Measurements from ENCODE around the gene ZNF814. TPM values are rescaled to one million over a fixed set of nuclear protein-coding genes. Genes with fewer than 3 reads are reported as not detected.

ZNF814 gene
- 10 to 100 TPM in 1 of 2 donors, 1 to 10 TPM in 1; 6.5 to 30.7 TPM for total RNA-seq

DNA sequence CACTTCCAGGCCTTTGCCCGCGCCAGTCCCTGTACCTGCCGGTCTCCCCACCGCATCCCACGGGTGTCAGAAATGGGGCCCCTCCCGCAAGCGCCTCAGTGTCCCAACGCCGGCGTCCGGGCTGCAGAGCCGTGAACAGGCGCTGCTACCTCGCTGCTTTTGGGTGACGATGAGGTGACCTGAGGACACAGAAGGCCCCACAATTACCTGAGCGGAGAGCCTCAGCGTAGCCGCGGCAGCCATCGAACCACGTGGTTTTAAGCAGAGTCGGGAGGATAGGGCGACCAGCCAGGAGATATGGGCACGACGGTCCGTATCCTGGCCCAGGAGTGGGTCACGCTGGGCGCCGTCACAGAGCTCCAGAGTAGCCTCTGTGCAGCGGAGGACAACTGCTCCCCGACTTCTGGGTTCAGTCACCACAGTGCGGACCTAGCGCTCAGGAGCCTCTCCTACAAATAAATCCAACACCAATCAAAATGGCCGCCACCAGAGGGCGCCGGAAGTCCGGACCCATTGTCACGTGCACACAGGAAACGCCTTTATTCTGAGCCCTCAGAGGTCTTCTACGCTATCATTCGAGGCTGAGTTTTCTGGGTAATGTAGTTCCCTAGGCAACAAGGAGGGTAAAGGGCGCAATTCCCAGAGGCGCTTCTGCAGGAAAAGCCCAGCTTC is at the start of gene ZNF814:
Gene ZNF814, minus strand, starts transcription at position 478 of the 672 bp plus-strand sequence. Its CDS starts 235 bp downstream, at position 243.
- H3K4me3 ChIP-seq = peak within 1 kb of the TSS; percentile 3 to 53
- peaks cover 0 to 23% (median 0%) of the 10 kb centered on the region in 3 donors for H3K9me3 ChIP-seq
- 8 to 17% methylated on average over 6 to 43 of the region's 43 CpGs for WGBS, 2 donors
- H3K36me3 ChIP-seq (replicated peaks in 1 of 2; ENCODE audit: insufficient read depth in 1 of 2, low read depth in 2 of 2) = no peaks in the 10 kb centered on the region
- DNase-seq (peak; percentile 68 to 80 (median 74)), ATAC-seq (peak; percentile 93)
- peak within 1 kb of the TSS; percentile 13 to 68 (median 54) for H3K27ac ChIP-seq
- H3K4me1 ChIP-seq = no peaks in the 10 kb centered on the region
- H3K27me3 ChIP-seq = no peaks in the 10 kb centered on the region
- intact Hi-C loops (cut with DNase I) = no loop called here
- peak in 2 of 3 donors; percentile 39 to 50 for TF ChIP-seq POLR2A (IDR thresholded peaks at IDR 0.05)
- TF ChIP-seq, protein P1, sequence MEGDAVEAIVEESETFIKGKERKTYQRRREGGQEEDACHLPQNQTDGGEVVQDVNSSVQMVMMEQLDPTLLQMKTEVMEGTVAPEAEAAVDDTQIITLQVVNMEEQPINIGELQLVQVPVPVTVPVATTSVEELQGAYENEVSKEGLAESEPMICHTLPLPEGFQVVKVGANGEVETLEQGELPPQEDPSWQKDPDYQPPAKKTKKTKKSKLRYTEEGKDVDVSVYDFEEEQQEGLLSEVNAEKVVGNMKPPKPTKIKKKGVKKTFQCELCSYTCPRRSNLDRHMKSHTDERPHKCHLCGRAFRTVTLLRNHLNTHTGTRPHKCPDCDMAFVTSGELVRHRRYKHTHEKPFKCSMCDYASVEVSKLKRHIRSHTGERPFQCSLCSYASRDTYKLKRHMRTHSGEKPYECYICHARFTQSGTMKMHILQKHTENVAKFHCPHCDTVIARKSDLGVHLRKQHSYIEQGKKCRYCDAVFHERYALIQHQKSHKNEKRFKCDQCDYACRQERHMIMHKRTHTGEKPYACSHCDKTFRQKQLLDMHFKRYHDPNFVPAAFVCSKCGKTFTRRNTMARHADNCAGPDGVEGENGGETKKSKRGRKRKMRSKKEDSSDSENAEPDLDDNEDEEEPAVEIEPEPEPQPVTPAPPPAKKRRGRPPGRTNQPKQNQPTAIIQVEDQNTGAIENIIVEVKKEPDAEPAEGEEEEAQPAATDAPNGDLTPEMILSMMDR (IDR thresholded peaks at IDR 0.05) = peak in 4 of 7 experiments; percentile 25 to 33 (median 26)

DNA sequence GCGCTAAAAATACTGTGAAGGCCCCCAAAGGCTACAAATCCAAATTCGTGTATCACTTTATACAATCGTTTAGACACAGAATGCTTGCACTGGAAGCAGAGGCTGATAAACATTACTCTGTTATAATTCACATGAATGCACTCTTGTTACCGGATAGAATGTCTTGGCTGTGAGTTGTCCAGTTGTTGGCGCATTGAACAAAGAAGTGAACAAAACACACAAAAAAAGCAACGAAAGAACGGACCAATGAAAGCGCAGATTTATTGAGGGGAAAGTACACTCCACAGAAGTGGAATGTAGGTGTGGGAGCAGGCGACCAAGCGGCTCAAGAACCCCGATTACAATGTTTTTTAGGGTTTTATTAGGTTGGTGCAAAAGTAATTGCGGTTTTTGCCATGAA is 46.9 kb upstream of the ZNF814 start:
- 81 to 82% methylated on average over 12 of the region's 12 CpGs for WGBS, 2 donors
- Histone ChIP-seq H3K4me1 (peaks cover 7% of the 10 kb centered on the region), H3K4me3 (no peak overlapping the region), H3K9me3 (peaks cover 0 to 32% (median 0%) of the 10 kb centered on the region in 3 donors), H3K27me3 (no peaks in the 10 kb centered on the region), H3K27ac (no peak overlapping the region), H3K36me3 (replicated peaks in 1 of 2; ENCODE audit: insufficient read depth in 1 of 2, low read depth in 2 of 2) (no peaks in the 10 kb centered on the region)
- no peak for DNase-seq
- TF ChIP-seq, protein P1 (IDR thresholded peaks at IDR 0.05) = no peak
- TF ChIP-seq POLR2A (IDR thresholded peaks at IDR 0.05) = no peak
- no peak for ATAC-seq
- intact Hi-C loops (cut with DNase I) = no loop called here

DNA sequence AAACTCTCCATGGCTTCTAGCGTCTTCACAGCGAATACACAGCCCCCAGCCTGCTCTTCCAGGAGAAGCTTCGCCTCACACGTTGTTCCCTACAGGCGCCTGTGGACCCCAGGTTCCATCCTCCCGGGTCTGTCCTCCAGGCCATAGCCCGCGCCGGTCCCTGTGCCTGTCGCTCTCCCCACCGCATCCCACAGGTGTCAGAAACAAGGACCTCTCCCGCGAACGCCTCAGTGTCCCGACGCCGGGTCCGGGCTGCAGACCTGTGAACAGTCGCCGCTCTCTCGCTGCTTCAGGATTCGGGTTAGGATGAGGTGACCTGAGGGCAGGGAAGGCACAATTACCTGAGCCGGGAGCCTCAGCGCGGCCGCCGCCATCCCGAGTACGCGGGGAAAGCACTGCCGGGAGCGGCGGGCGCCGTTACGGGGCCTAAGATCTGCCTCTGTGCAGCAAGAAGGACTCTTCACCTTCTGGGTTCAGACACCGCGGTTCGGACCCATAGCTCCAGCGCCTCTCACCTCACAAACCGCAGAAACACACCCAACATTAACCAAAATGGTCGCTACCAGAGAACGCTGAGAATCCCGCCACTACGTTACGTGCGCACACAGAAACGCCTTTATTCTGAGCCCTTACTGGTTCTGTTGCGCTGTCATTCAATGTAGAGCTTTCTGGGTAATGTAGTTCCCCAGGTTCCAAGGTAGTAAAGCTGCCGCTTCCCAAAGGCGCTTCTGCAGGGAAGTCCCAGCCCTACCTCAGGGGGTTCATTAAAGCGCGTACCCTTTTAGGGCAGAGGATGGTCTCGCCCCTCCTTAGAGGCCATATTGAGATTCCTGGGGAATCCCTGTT is 46.2 kb upstream of the ZNF814 start, which contains the start of gene ZNF418:
Gene ZNF418, minus strand, starts transcription at position 583 of the 846 bp plus-strand sequence. CDS start 1,580 bp downstream, outside the sequence.
- Histone ChIP-seq H3K36me3 (replicated peaks in 1 of 2; ENCODE audit: insufficient read depth in 1 of 2, low read depth in 2 of 2) (no peaks in the 10 kb centered on the region), H3K27me3 (no peaks in the 10 kb centered on the region), H3K4me1 (peaks cover 7% of the 10 kb centered on the region), H3K27ac (peak within 1 kb of the TSS in 3 of 4 donors; percentile 69 to 81 (median 74)), H3K4me3 (peak within 1 kb of the TSS; percentile 25 to 58), H3K9me3 (peaks cover 0 to 32% (median 0%) of the 10 kb centered on the region in 3 donors)
- intact Hi-C loops (cut with DNase I) = no loop called here
- WGBS, 2 donors = 2 to 3% methylated on average over 12 to 54 of the region's 54 CpGs
- DNase-seq (peak; percentile 61 to 80 (median 63)), ATAC-seq (peak; percentile 96)
- TF ChIP-seq, protein P1 (IDR thresholded peaks at IDR 0.05) = no peak
- peak in 1 of 3 donors; percentile 27 for TF ChIP-seq POLR2A (IDR thresholded peaks at IDR 0.05)

DNA sequence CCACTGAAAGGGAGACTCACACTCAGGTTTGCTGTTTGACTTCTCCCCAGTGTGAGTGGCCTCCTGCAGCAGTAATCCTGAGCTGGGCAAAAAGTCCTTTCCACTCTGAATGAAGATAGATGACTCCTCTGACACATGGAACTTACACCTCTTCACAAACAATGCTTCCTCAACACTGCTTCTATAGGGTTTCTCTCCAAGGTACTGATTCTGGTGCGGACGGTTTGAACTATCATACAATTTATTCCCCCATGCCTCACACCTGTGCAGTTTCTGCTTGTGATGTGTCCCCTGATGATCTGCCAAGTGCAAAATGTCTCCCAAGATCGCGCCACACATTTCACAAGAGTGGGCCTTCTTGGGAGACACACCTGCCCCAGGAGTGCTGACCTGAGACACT is 38.8 kb upstream of the ZNF814 start:
- ATAC-seq (no peak), DNase-seq (no peak)
- 98 to 100% methylated on average over 4 of the region's 4 CpGs for WGBS, 2 donors
- TF ChIP-seq POLR2A (IDR thresholded peaks at IDR 0.05) = no peak
- TF ChIP-seq, protein P1 (IDR thresholded peaks at IDR 0.05) = no peak
- Histone ChIP-seq H3K4me1 (no peaks in the 10 kb centered on the region), H3K36me3 (replicated peaks in 1 of 2; ENCODE audit: insufficient read depth in 1 of 2, low read depth in 2 of 2) (peaks cover 0 to 6% of the 10 kb centered on the region in 2 donors), H3K9me3 (peaks cover 0 to 59% (median 0%) of the 10 kb centered on the region in 3 donors), H3K27me3 (no peaks in the 10 kb centered on the region), H3K27ac (no peak overlapping the region), H3K4me3 (no peak overlapping the region)
- intact Hi-C loops (cut with DNase I) = no loop called here
